Adrenal gland (tissue), 12 donors: ENCODE measurements around the gene ATP8B1. TPM values are rescaled to one million over a fixed set of nuclear protein-coding genes. Genes with fewer than 3 reads are reported as not detected.

Source experiments
- DNase-seq, 7 donors: peaks; one replicate each; pipeline ENCODE4 v3.0.0-alpha.2; 2019 to 2020
- H3K27ac ChIP-seq, 5 donors: fragments of 200-600 bp; sonication (generic) in 4 of 5; 1 replicate in 3 of 5; 2 replicates in 2 of 5; pipeline versions ENCODE4 v1.5.1 to v1.8.0; 2016 to 2020; ENCODE audit warnings: mild to moderate bottlenecking in 1 of 5
- H3K27me3 ChIP-seq: fragments of 200-600 bp; 2 replicates; pipeline ENCODE4 v1.8.0; 2021
- H3K36me3 ChIP-seq, 2 donors: fragments of 200-600 bp; replicated peaks in 1 of 2; 1 replicate in 1 of 2; 2 replicates in 1 of 2; pipeline versions ENCODE4 v1.5.1 to v1.8.0; 2018 to 2022
- H3K4me1 ChIP-seq, 2 donors: fragments of 200-600 bp; replicated peaks in 1 of 2; 1 replicate in 1 of 2; 2 replicates in 1 of 2; pipeline versions ENCODE4 v1.5.1 to v1.8.0; 2018 to 2021
- H3K4me3 ChIP-seq, 4 donors: fragments of 200-600 bp; sonication (generic) in 3 of 4; one replicate each; pipeline ENCODE4 v1.5.1; 2016 to 2018
- H3K9me3 ChIP-seq, 3 donors: fragments of 200-600 bp; sonication (generic) in 1 of 3; replicated peaks in 1 of 3; 1 replicate in 2 of 3; 2 replicates in 1 of 3; pipeline versions ENCODE4 v1.5.1 to v1.8.0; 2016 to 2021
- CTCF ChIP-seq, 6 experiments: fragments of 450-650 bp in 4 of 6; fragments of 200-600 bp in 2 of 6; sonication (generic) in 1 of 6; IDR thresholded peaks; 1 replicate in 5 of 6; 2 replicates in 1 of 6; pipeline versions ENCODE4 v1.5.1 to v1.8.0; 2016 to 2021; ENCODE audit warnings: antibody characterized with exemption in 6 of 6, mild to moderate bottlenecking in 2 of 6, moderate library complexity in 1 of 6
- POLR2A ChIP-seq, 2 donors: fragments of 450-650 bp; IDR thresholded peaks; one replicate each; pipeline ENCODE4 v1.6.1; 2017; ENCODE audit warnings: antibody characterized with exemption in 2 of 2, mild to moderate bottlenecking in 2 of 2, moderate library complexity in 1 of 2
- WGBS, 4 donors: extraction: QIAGEN DNeasy Blood & Tissue Kit in 2 of 4; methylation state at CpG; one replicate each; pipeline versions ENCODE4 v1.1.5 to v1.1.7; 2013 to 2017; 5-methylcytosine and 5-hydroxymethylcytosine counted together
- intact Hi-C, 2 donors: fragments of 100-400 bp; cut with DNase I; formaldehyde crosslinking; loops; one replicate each; pipeline versions ENCODE4 v1.14.1 to v1.15.0; 2022 to 2023
- polyA plus RNA-seq, 3 donors: library from polyadenylated mRNA; stranded (reverse); fragments of 200-250 nt in 2 of 3; fragments of 350-450 nt in 1 of 3; fragmentation: Illumina TruSeq in 1 of 3; extraction: RNeasy Lipid Tissue Mini Kit (QIAGEN cat#74804) in 1 of 3; gene quantifications; one replicate each; pipeline ENCODE4 v1.2.3, GENCODE V29; 2013 to 2014
- total RNA-seq, 9 donors: library from RNA; depleted of rRNA in 4 of 9; stranded (reverse); fragments of >200 nt in 4 of 9; fragments of 120-200 nt in 1 of 9; fragmentation: NEBNext Ultra II Directional in 1 of 9; extraction: Animal tissue kit (Norgen Biotek cat#: 25700) in 1 of 9; gene quantifications; one replicate each; pipeline versions ENCODE4 v1.1.0 to v1.2.4, GENCODE V29; 2013 to 2023
- donor health status: healthy with polysubstance abuse.
- donor health status: Bipolar disorder and iron deficiency.
- donor health status: DM: yes; HTN: yes; CAD: no.
- donor health status: DM: no; HTN: no; CAD: no.
- donor health status: DM: no; HTN: no; CAD: no.
- donor health status: DM: yes; HTN: yes; CAD: no.

ATP8B1 gene
- total and polyA plus RNA-seq, 12 donors, result 4.3 to 42.5 (median 14.4) TPM

- intact Hi-C loops, result no loop called here
- DNase-seq, result no peak
- TF ChIP-seq CTCF (IDR thresholded peaks at IDR 0.05), result no peak
- TF ChIP-seq POLR2A (IDR thresholded peaks at IDR 0.05), result no peak
- WGBS, 4 donors, result 57 to 70% (median 65%) methylated on average over 3 of the region's 3 CpGs
- Histone ChIP-seq H3K27me3 (no peaks in the 10 kb centered on the region), H3K4me3 (no peak overlapping the region), H3K4me1 (peaks cover 17 to 26% of the 10 kb centered on the region in 2 donors), H3K27ac (no peak overlapping the region), H3K36me3 (no peaks in the 10 kb centered on the region), H3K9me3 (no peaks in the 10 kb centered on the region)
These were observed 31.9 kb downstream of the ATP8B1 start for GRCh38 chr18:57771193-57771592.

DNA sequence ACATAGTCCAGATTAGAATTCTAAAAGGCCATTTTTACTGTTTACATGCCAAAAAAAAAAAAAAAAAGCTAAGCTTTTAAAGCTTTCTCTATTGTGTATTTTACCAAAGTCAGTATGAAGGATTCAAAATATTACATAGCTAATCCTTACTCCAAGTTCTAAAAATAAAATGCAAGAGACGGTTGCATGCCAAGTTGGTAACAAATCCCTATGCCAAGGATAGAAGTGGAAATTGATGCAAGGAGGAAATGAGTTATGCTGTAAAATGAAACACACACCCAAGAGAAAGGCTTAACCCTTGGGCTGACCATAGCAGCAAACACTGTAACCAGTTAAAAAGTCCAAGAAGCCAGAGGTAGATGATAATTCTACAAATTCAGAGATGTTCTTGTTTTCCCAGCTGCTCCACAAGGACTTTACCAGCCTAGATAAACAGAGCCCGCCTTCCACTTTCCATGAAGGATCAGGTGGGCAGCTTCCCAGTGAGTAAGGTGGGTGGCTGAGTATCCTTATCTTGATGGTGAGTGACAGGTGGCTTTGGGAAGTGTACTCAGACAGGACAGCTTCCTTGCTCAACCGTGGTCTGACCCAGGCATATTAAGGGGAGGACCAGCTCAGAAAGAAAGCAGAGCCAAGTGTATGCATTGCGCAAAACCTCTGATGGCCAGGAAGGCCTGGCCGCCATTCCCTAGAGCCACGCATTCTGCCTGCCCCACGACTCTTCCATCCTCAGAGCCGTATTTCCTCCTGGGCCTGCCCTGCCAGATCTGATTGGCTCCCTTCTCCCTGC lies 34.4 kb downstream of the ATP8B1 start:
- TF ChIP-seq POLR2A (IDR thresholded peaks at IDR 0.05) (no peak), CTCF (IDR thresholded peaks at IDR 0.05) (no peak)
- WGBS, 4 donors, result 64 to 72% (median 69%) methylated on average over 7 to 8 of the region's 8 CpGs
- H3K27ac ChIP-seq, result peak overlapping the region in 3 of 5 donors; percentile 23 to 48 (median 42)
- DNase-seq, result no peak
- intact Hi-C loops, result no loop called here
- no peaks in the 10 kb centered on the region for H3K9me3 ChIP-seq
- peaks cover 10 to 13% of the 10 kb centered on the region in 2 donors for H3K4me1 ChIP-seq
- no peak overlapping the region for H3K4me3 ChIP-seq
- H3K27me3 ChIP-seq, result no peaks in the 10 kb centered on the region
- no peaks in the 10 kb centered on the region for H3K36me3 ChIP-seq

- Histone ChIP-seq H3K27me3 (no peaks in the 10 kb centered on the region), H3K4me1 (peaks cover 10 to 16% of the 10 kb centered on the region in 2 donors), H3K27ac (peak overlapping the region in 1 of 5 donors; percentile 42), H3K4me3 (no peak overlapping the region), H3K9me3 (no peaks in the 10 kb centered on the region), H3K36me3 (no peaks in the 10 kb centered on the region)
- TF ChIP-seq CTCF (IDR thresholded peaks at IDR 0.05) (no peak), POLR2A (IDR thresholded peaks at IDR 0.05) (no peak)
- DNase-seq, result no peak
- intact Hi-C loops, result no loop called here
- WGBS, 4 donors, result 78 to 88% (median 85%) methylated on average over 12 of the region's 12 CpGs
These were observed 35.7 kb downstream of the ATP8B1 start for GRCh38 chr18:57767259-57768050.

GRCh38 chr18:57764995-57765394 lies 38.1 kb downstream of the ATP8B1 start:
- H3K36me3 ChIP-seq, result no peaks in the 10 kb centered on the region
- no peak for DNase-seq
- H3K4me1 ChIP-seq, result peaks cover 10 to 18% of the 10 kb centered on the region in 2 donors
- no peaks in the 10 kb centered on the region for H3K9me3 ChIP-seq
- H3K27ac ChIP-seq, result no peak overlapping the region
- TF ChIP-seq POLR2A (IDR thresholded peaks at IDR 0.05) (no peak), CTCF (IDR thresholded peaks at IDR 0.05) (no peak)
- WGBS, 4 donors, result 82 to 92% (median 88%) methylated on average over 2 of the region's 2 CpGs
- H3K27me3 ChIP-seq, result no peaks in the 10 kb centered on the region
- intact Hi-C loops, result no loop called here
- H3K4me3 ChIP-seq, result no peak overlapping the region
